ENCODE data around the gene TCF4.

Gene TCF4

DNA sequence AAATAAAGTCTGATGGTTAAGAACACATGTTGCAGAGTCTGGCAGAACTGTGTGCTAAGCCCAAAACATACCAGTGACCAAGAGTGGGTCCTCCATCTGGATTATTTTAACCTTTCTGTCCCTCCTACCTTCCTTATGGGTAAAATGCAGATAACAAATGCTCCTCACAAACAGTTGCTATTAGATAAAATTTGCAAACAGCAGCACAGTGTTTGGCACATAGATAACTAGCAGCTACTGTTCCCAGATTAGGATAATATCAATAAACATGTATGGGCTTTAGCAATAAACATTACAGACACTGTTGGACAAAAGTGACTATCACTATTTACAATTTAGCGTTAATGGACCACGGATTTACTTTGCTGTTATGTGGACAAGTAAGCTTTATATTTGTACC is 154.9 kb downstream of the TCF4 start:
- peak; percentile 86 for FAIRE-seq
- TF ChIP-seq POLR2A (IDR thresholded peaks at IDR 0.05; ENCODE audit: low read depth, low read length) (no peak), POLR2AphosphoS5 (IDR thresholded peaks at IDR 0.05; ENCODE audit: low read depth, low read length) (no peak), TAF1 (IDR thresholded peaks at IDR 0.05; ENCODE audit: low read depth, low read length) (no peak), PAX5 (IDR thresholded peaks at IDR 0.05; ENCODE audit: insufficient read depth, low read length, severe bottlenecking) (no peak), SPI1 (IDR thresholded peaks at IDR 0.05; ENCODE audit: low read depth, low read length) (no peak), POU2F2 (IDR thresholded peaks at IDR 0.05; ENCODE audit: low read depth, low read length) (no peak)
- DNase-seq (ENCODE audit: insufficient read length, low spot score): no peak

DNA sequence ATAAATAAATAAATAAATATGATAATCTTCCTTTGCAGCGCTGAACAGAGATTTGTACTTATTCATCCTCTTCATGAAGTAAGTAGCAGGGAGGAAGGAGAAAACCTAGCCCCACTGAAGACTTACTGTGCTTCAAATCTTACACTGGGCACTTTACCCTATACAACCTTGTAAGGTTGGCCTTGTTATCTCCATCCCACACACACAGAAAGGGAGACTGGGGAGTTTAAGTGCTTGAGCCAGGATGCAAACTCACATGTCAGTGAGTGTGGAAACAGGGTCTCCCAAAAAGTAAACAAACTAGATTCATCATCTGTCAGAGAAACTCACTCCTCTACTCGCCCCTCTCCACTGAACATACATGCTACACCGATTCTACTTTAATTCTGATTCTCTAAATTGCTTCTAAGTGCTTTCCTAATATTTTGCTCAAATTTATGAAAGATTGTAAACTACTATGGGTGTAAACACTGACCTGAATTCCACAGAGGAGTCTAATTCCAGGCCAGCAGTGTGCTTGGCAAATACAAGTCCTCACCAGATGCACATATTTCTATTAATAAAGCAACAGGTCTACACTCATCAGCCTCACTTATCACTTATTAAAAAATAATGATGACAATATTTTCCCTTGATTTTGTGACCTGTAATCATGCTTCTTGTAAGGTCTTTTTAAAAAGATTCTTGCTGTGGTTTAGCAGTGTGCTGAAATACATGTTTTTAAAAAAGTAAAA is 155.5 kb downstream of the TCF4 start:
- DNase-seq (ENCODE audit: insufficient read length, low spot score): no peak
- FAIRE-seq: no peak
- TF ChIP-seq POU2F2 (IDR thresholded peaks at IDR 0.05; ENCODE audit: low read depth, low read length) (no peak), PAX5 (IDR thresholded peaks at IDR 0.05; ENCODE audit: insufficient read depth, low read length, severe bottlenecking) (no peak), TAF1 (IDR thresholded peaks at IDR 0.05; ENCODE audit: low read depth, low read length) (no peak), POLR2A (IDR thresholded peaks at IDR 0.05; ENCODE audit: low read depth, low read length) (no peak), POLR2AphosphoS5 (IDR thresholded peaks at IDR 0.05; ENCODE audit: low read depth, low read length) (no peak), SPI1 (IDR thresholded peaks at IDR 0.05; ENCODE audit: low read depth, low read length) (no peak)

DNA sequence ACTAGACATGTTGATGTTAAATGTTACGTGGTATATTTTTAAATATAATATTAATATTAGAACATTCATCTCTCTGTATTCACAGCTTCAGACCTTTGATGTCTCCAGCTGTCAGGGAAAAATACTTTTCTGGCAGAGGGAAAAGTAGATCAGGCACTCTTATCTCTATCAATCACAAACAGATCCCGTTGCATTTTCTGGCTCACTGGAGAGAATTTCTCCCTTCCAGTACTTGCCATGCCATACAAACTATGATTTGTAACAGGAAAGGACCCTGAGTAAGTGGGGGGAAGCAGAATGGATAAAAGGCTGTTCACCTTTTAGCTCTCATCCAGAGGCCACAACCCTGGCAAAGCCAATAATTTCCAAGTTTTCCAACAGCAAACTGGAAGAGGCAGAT is 158.0 kb downstream of the TCF4 start:
- FAIRE-seq (no peak), DNase-seq (ENCODE audit: insufficient read length, low spot score) (no peak)
- TF ChIP-seq POLR2A (IDR thresholded peaks at IDR 0.05; ENCODE audit: low read depth, low read length) (no peak), POU2F2 (IDR thresholded peaks at IDR 0.05; ENCODE audit: low read depth, low read length) (no peak), PAX5 (IDR thresholded peaks at IDR 0.05; ENCODE audit: insufficient read depth, low read length, severe bottlenecking) (no peak), POLR2AphosphoS5 (IDR thresholded peaks at IDR 0.05; ENCODE audit: low read depth, low read length) (no peak), SPI1 (IDR thresholded peaks at IDR 0.05; ENCODE audit: low read depth, low read length) (no peak), TAF1 (IDR thresholded peaks at IDR 0.05; ENCODE audit: low read depth, low read length) (no peak)

DNA sequence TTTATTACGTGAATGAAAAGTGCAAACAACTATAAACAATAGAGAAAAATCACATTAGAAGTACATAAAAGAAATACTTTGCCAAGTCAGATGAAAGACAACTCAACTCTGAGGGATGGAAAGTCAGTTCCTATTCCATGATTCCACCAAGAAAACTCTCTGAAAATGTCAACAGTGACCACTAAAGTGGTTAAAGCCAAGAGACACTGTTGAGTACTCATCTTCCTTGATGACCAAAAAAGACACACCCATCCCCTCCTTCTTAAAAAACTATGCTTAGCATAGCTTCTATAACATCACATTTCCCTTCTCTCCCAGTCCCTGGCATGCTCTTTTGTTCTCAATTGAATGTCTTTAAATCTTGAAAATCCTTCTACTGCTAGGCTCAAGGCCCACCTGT is 160.0 kb downstream of the TCF4 start:
- no peak for DNase-seq (ENCODE audit: insufficient read length, low spot score)
- no peak for FAIRE-seq
- TF ChIP-seq POLR2AphosphoS5 (IDR thresholded peaks at IDR 0.05; ENCODE audit: low read depth, low read length): no peak
- TF ChIP-seq TAF1 (IDR thresholded peaks at IDR 0.05; ENCODE audit: low read depth, low read length): no peak
- TF ChIP-seq PAX5 (IDR thresholded peaks at IDR 0.05; ENCODE audit: insufficient read depth, low read length, severe bottlenecking): no peak
- no peak for TF ChIP-seq SPI1 (IDR thresholded peaks at IDR 0.05; ENCODE audit: low read depth, low read length)
- no peak for TF ChIP-seq POU2F2 (IDR thresholded peaks at IDR 0.05; ENCODE audit: low read depth, low read length)
- no peak for TF ChIP-seq POLR2A (IDR thresholded peaks at IDR 0.05; ENCODE audit: low read depth, low read length)

DNA sequence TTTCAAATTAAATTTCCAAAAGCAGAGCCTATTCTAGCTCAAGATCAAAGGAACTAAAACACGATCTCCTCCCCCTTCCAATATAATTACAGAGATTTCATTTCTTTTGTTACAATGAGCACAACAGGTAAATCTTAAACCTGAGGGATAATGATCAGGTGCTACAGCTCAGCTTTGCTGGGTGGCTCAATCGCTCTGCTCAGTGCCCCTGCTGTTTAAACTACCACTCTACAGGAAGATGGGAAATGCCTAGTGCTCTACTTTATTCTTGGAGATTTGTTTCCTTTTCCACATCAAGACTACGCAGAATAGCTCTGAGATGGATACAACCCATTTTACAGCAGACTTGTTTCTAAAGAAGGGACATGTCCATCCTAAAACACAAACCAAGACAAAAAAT is 162.3 kb downstream of the TCF4 start:
- DNase-seq (ENCODE audit: insufficient read length, low spot score): no peak
- TF ChIP-seq PAX5 (IDR thresholded peaks at IDR 0.05; ENCODE audit: insufficient read depth, low read length, severe bottlenecking) (no peak), POLR2A (IDR thresholded peaks at IDR 0.05; ENCODE audit: low read depth, low read length) (no peak), POU2F2 (IDR thresholded peaks at IDR 0.05; ENCODE audit: low read depth, low read length) (no peak), TAF1 (IDR thresholded peaks at IDR 0.05; ENCODE audit: low read depth, low read length) (no peak), POLR2AphosphoS5 (IDR thresholded peaks at IDR 0.05; ENCODE audit: low read depth, low read length) (no peak), SPI1 (IDR thresholded peaks at IDR 0.05; ENCODE audit: low read depth, low read length) (no peak)
- FAIRE-seq: no peak

DNA sequence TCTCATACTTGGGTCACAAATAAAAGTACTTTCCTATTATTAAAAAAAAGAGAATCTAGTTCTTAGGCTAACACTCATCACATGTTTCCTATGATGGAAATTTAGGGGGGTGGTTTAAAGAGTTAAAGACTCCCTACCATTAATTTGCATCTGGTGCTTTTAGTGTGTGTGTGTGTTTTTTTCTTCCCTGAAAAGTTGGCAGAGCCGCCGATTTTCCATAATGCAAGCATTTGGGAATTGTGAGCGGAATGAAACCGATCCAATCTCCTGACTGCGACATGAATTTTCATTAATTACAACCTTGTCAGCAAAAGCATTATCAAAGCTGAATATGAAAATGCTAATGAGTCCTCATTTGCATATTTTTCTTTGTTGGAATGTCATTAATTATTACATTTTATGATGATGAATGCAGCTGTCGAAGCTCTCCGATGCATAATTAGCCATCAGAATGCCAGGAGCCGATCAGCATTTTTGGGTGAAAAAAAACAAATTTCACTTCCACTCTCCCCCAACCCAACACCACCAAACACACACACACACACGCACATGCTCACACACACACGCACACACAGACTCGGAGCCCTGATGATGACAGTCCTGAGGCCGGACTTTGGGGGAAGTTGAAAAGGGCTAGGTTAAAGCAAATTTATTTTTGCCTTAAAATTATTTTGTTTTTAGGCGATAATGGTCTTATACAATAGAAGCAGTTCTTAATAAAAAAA is 165.4 kb downstream of the TCF4 start:
- TF ChIP-seq SPI1 (IDR thresholded peaks at IDR 0.05; ENCODE audit: low read depth, low read length): peak; percentile 56
- TF ChIP-seq POU2F2 (IDR thresholded peaks at IDR 0.05; ENCODE audit: low read depth, low read length): peak; percentile 46; the same call in 1 of the 2 replicates
- TF ChIP-seq PAX5 (IDR thresholded peaks at IDR 0.05; ENCODE audit: insufficient read depth, low read length, severe bottlenecking): no peak
- peak; percentile 77 for FAIRE-seq
- DNase-seq (ENCODE audit: insufficient read length, low spot score): no peak

DNA sequence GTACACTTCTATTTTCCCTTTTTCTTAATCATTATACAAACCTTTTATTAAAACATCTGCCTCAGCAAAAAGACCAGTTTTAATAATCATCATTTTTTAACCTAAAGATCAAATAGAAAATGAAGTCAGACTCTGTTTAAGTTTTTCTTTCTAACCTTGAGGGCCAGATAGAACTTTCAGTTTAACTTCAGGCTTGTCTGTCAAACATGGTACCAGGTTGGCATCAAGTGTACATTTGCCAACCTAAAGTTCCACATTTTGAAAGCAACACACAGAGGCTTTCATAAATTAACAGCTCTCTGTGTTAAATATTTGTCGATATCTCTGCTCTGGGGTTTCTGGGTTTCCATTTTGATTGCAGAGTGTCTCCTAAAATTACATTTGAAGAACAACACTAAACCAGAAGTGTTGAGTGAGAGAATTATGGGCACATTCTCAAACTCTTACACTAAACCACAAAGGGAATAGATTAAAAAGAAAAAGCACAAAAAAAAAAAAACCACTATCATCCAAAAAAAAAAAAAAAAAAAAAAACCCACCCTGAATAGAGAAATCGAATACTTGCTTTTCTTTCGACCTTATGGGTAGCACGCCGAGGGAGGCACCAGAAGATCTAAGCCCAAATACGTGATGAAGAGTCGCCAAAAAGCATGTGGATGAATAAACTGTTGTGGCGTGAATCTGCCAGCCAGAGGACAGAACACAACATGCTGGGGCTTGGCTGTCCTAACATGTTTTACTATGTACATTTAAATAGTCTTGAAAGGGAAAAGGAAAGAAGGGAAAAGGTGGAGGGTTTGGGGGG is 166.2 kb downstream of the TCF4 start:
- TF ChIP-seq TAF1 (IDR thresholded peaks at IDR 0.05; ENCODE audit: low read depth, low read length): no peak
- TF ChIP-seq POLR2AphosphoS5 (IDR thresholded peaks at IDR 0.05; ENCODE audit: low read depth, low read length): no peak
- TF ChIP-seq SPI1 (IDR thresholded peaks at IDR 0.05; ENCODE audit: low read depth, low read length): no peak
- TF ChIP-seq POU2F2 (IDR thresholded peaks at IDR 0.05; ENCODE audit: low read depth, low read length): no peak
- no peak for TF ChIP-seq PAX5 (IDR thresholded peaks at IDR 0.05; ENCODE audit: insufficient read depth, low read length, severe bottlenecking)
- TF ChIP-seq POLR2A (IDR thresholded peaks at IDR 0.05; ENCODE audit: low read depth, low read length): no peak
- no peak for DNase-seq (ENCODE audit: insufficient read length, low spot score)
- peak; percentile 69 for FAIRE-seq

DNA sequence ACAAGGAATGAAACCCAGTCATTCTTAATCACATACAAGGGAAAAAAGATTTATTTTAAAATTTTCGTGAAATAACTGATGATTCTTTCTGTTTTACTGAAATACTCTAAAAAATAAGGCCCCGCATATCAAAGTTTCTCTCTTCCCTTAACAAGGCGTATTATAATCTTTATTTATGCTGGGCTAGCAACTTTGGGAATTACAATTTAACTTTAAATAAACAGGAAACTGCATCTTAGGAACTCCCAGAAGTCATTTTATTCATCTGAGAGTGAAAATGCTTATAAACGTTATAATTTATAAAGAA is 166.7 kb downstream of the TCF4 start:
- TF ChIP-seq SPI1 (IDR thresholded peaks at IDR 0.05; ENCODE audit: low read depth, low read length): no peak
- FAIRE-seq (no peak), DNase-seq (ENCODE audit: insufficient read length, low spot score) (no peak)

DNA sequence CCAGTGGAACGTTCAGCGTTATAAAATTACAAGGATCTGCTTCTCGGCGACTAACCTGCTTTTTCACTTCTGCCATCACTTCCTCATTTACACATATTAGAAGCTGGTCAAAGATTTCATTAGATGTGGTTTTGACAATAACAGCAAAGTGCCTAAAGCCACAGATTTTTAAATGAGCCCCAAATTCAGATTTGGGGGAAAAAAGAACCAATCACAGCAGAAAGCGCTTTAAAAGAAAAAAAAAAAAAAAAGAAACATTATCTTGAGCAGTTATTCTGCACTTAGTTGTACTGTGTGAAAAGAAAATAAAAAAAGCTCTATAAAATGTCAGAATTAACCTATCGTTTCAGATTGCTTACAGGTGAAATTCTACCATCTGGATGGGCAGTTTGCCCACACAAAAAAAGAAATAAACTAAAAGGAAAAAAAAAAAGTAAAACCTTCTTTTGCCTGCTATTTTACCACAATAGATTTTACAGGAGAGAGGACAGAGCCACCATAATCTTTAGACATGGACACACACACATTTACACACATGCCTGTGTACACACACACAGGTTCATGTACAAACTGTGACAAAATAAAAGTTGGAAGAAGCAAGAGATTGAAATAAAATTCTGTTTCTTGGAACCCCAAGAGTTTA is 167.2 kb downstream of the TCF4 start:
- DNase-seq (ENCODE audit: insufficient read length, low spot score) (no peak), FAIRE-seq (peak; percentile 81)
- TF ChIP-seq SPI1 (IDR thresholded peaks at IDR 0.05; ENCODE audit: low read depth, low read length) (peak; percentile 97), TAF1 (IDR thresholded peaks at IDR 0.05; ENCODE audit: low read depth, low read length) (no peak), POLR2A (IDR thresholded peaks at IDR 0.05; ENCODE audit: low read depth, low read length) (no peak)
